ENCODE measurements around the gene LONP2. TPM values are rescaled to one million over a fixed set of nuclear protein-coding genes. Genes with fewer than 3 reads are reported as not detected.

LONP2 gene
- polyA plus RNA-seq, 2 of the 4 experiments (the other 2 are of a cell fraction) = 27.8 to 51.3 TPM

DNA sequence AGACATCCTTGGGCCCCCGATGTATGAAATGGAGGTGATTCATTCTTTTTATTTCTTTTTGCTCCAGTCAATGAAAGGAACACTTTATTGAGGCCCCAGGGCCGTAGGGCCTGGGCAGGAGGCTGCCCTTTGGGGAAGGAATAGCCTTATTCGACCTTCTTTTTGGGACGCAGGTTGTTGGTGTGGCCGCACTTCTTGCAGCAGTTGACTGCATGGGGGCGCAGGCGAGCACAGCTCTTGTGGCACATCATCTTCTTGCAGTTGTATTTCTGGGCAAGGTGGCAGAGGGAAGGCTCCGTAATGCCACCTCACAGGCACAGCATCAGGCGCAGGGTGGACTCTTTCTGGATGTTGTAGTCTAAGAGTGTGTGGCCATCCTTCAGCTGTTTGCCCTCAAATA, 90.2 kb downstream of the LONP2 start:
- FAIRE-seq (no peak), DNase-seq (ENCODE audit: low read depth in 1 of 2, low spot score in 1 of 2) (no peak), ATAC-seq (no peak)
- Histone ChIP-seq H3K4me1 (no peaks in the 10 kb centered on the region), H3K27ac (no peak overlapping the region), H3K9me3 (no peaks in the 10 kb centered on the region), H3K4me3 (no peak overlapping the region), H3K4me2 (no peak overlapping the region)
- CTCF ChIA-PET = interaction anchor here (1.1 to 1.7 kb wide), 2 partner anchors 20 to 205 kb away, joined by 3 read pairs; no protein-coding TSS in a partner anchor
- 93% methylated on average over 9 of the region's 9 CpGs for WGBS (ENCODE audit: missing lambda C conversion rate)
- POLR2A ChIA-PET = no interaction called here
- TF ChIP-seq TFCP2L1 (CRISPR knock-in tag; IDR thresholded peaks at IDR 0.05) (no peak), E2F6 (IDR thresholded peaks at IDR 0.05; ENCODE audit: borderline replicate concordance, low read depth) (no peak), HOXB5 (CRISPR knock-in tag; IDR thresholded peaks at IDR 0.05) (no peak), ZC3H11A (IDR thresholded peaks at IDR 0.05) (no peak), MAZ (IDR thresholded peaks at IDR 0.05; ENCODE audit: borderline replicate concordance, low read depth, low read length) (no peak), MYC (IDR thresholded peaks at IDR 0.05; ENCODE audit: borderline replicate concordance, low read length) (no peak), REST (IDR thresholded peaks at IDR 0.05) (no peak), SREBF2 (IDR thresholded peaks at IDR 0.05) (no peak), HES2 (IDR thresholded peaks at IDR 0.05) (no peak), KDM5A (IDR thresholded peaks at IDR 0.05) (no peak), JUN (IDR thresholded peaks at IDR 0.05) (no peak), PHF8 (IDR thresholded peaks at IDR 0.05; ENCODE audit: borderline replicate concordance, low read depth) (no peak), HEYL (CRISPR knock-in tag; IDR thresholded peaks at IDR 0.05) (no peak), ESRRA (IDR thresholded peaks at IDR 0.05; ENCODE audit: borderline replicate concordance, low read length) (no peak), POLR2AphosphoS2 (conservative IDR thresholded peaks at IDR 0.05; ENCODE audit: low read length) (no peak)

- ATAC-seq = no peak
- WGBS (ENCODE audit: missing lambda C conversion rate) = 92% methylated on average over 3 of the region's 3 CpGs
- CTCF ChIA-PET = interaction anchor here (0.9 to 1.2 kb wide), 2 partner anchors 18 to 102 kb away, joined by 3 read pairs; no protein-coding TSS in a partner anchor
Measured at GRCh38 chr16:48335961-48336360, 91.9 kb downstream of the LONP2 start.

More at GRCh38 chr16:48335961-48336360, 91.9 kb downstream of the LONP2 start:
- H3K4me3 ChIP-seq = no peak overlapping the region
- TF ChIP-seq NFE2L2 (conservative IDR thresholded peaks at IDR 0.05; ENCODE audit: low read length) = no peak
- no peak for TF ChIP-seq TP53 (CRISPR knock-in tag; IDR thresholded peaks at IDR 0.05)
- TF ChIP-seq HDAC2 (IDR thresholded peaks at IDR 0.05) = no peak
- no peak for TF ChIP-seq ESRRA (IDR thresholded peaks at IDR 0.05; ENCODE audit: borderline replicate concordance, low read length)
- no peak for TF ChIP-seq ZSCAN20 (CRISPR knock-in tag; IDR thresholded peaks at IDR 0.05)
- no peak for TF ChIP-seq HES2 (IDR thresholded peaks at IDR 0.05)
- no peak for TF ChIP-seq FOXS1 (CRISPR knock-in tag; IDR thresholded peaks at IDR 0.05)
- TF ChIP-seq, protein P1, sequence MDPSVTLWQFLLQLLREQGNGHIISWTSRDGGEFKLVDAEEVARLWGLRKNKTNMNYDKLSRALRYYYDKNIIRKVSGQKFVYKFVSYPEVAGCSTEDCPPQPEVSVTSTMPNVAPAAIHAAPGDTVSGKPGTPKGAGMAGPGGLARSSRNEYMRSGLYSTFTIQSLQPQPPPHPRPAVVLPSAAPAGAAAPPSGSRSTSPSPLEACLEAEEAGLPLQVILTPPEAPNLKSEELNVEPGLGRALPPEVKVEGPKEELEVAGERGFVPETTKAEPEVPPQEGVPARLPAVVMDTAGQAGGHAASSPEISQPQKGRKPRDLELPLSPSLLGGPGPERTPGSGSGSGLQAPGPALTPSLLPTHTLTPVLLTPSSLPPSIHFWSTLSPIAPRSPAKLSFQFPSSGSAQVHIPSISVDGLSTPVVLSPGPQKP (IDR thresholded peaks at IDR 0.05; ENCODE audit: low read depth, low read length) = no peak
- no peak for TF ChIP-seq CHD2 (IDR thresholded peaks at IDR 0.05; ENCODE audit: low read length, partially characterized antibody)
- no peak for TF ChIP-seq JUN (IDR thresholded peaks at IDR 0.05)
- TF ChIP-seq HEYL (CRISPR knock-in tag; IDR thresholded peaks at IDR 0.05) = no peak
- no peak for TF ChIP-seq USF2 (IDR thresholded peaks at IDR 0.05)
- no peak for TF ChIP-seq RAD21 (conservative IDR thresholded peaks at IDR 0.05 in 1 of 2, IDR thresholded peaks at IDR 0.05 in 1 of 2)
- TF ChIP-seq CHD4 (IDR thresholded peaks at IDR 0.05; ENCODE audit: borderline replicate concordance) = no peak
- no peak for TF ChIP-seq FOSB (CRISPR knock-in tag; IDR thresholded peaks at IDR 0.05)
- TF ChIP-seq MYC (IDR thresholded peaks at IDR 0.05; ENCODE audit: borderline replicate concordance, low read length) = no peak
- no peak overlapping the region for H3K4me2 ChIP-seq
- H3K27ac ChIP-seq = no peak overlapping the region
- POLR2A ChIA-PET = no interaction called here
- no peaks in the 10 kb centered on the region for H3K9me3 ChIP-seq
- FAIRE-seq (no peak), DNase-seq (ENCODE audit: low read depth in 1 of 2, low spot score in 1 of 2) (no peak)
- H3K4me1 ChIP-seq = no peaks in the 10 kb centered on the region
